NCI-H146 (cell line): Measurements from ENCODE around the gene ERCC8.

Experiments
- DNase-seq: peaks from one replicate; lab custom pipeline; 2025; lab: John Stamatoyannopoulos, UW

ERCC8 gene

GRCh38 chr5:60833520-60833919 is 111.3 kb downstream of the ERCC8 start:
- no peak for DNase-seq

- DNase-seq: no peak
Measured at GRCh38 chr5:60830581-60831127, 114.2 kb downstream of the ERCC8 start.

GRCh38 chr5:60829490-60830266 is 115.2 kb downstream of the ERCC8 start:
- DNase-seq: no peak

GRCh38 chr5:60827201-60827600 is 117.7 kb downstream of the ERCC8 start:
- no peak for DNase-seq

- no peak for DNase-seq
Measured at GRCh38 chr5:60826653-60827052, 118.2 kb downstream of the ERCC8 start.
